Measurements from ENCODE around the gene GLIS1. TPM values are rescaled to one million over a fixed set of nuclear protein-coding genes. Genes with fewer than 3 reads are reported as not detected.

GLIS1 gene
- total and polyA plus RNA-seq, 2 donors (not counting 3 experiments of a cell fraction or from before 2014, with no cell fraction given) = not detected

DNA sequence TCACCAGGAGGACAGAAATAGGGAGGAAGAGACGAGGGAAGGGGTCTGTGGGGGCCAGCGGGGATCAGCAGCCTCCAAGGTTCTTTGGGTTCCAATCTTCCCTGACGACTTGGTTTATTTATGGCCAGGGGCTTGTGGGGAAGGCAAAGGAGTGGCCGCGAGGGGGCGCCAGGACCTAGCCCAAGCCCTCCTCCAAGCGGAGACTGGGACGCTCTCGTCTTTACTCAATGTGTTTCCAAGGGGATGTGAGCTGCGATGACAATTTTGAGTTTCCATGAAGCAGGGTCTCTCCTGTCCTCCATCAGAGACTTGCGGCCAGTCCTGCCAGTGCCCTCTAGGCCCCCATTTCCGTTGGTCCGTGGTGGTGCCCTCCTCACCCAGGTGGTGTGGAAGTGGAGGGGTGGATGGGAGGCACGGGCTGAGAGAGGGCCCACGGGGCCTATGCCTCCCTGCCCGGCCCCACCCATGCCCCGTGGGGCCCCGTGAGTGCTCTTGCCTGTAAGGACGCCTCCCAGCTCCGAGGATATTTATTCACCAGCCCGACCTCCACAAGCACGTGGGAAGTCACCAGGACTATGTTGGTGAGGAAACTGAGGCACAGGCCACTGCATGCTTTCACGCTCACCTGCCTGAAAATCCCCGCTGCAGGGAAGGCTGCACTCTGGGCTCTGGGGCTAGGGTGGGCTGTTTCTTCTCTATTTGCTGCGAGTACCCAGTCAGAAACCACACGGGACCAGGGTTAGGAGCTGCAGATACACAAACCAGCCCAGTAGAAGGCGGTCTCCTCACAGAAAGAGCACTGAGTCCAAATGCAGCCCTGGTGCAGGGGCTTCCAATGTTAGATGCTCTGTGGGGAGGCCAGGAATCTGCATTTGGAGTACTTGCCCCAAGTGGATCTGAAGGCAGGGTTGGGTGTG lies 253.2 kb downstream of the GLIS1 start:
- H2AFZ ChIP-seq (ENCODE audit: low read depth, low read length) = no peak overlapping the region
- no peaks in the 10 kb centered on the region for H3K9me3 ChIP-seq (replicated peaks; ENCODE audit: control insufficient read depth, insufficient read depth, low read length)

More for the DNA sequence above, 253.2 kb downstream of the GLIS1 start:
- no peak overlapping the region for H3K9ac ChIP-seq (replicated peaks; ENCODE audit: extremely low read depth, insufficient read depth, low read length)
- H3K4me2 ChIP-seq (ENCODE audit: insufficient read depth, low read length) = no peak overlapping the region
- no peaks in the 10 kb centered on the region for H3K9me1 ChIP-seq (replicated peaks; ENCODE audit: control insufficient read depth, extremely low read depth, insufficient read depth, low read length)
- H3K79me2 ChIP-seq (ENCODE audit: control insufficient read depth, insufficient read depth, low read length) = no peaks in the 10 kb centered on the region
- no peaks in the 10 kb centered on the region for H4K20me1 ChIP-seq (replicated peaks; ENCODE audit: control insufficient read depth, extremely low read depth, insufficient read depth, low read length)
- H3K4me3 ChIP-seq (replicated peaks in 1 of 3; ENCODE audit: insufficient read depth in 1 of 3, low read depth in 1 of 3, low read length in 3 of 3) = no peak overlapping the region
- no peaks in the 10 kb centered on the region for H3K36me3 ChIP-seq (ENCODE audit: control insufficient read depth in 2 of 2, extremely low read depth in 1 of 2, insufficient read depth in 2 of 2, low read length in 2 of 2)
- H3K27me3 ChIP-seq (ENCODE audit: control insufficient read depth in 2 of 2, insufficient read depth in 2 of 2, low read length in 2 of 2) = peaks cover 3 to 8% of the 10 kb centered on the region in 2 experiments
- intact Hi-C loops (cut with micrococcal nuclease) = loop anchor here (1.0 to 5.0 kb wide), 5 partner anchors 203 to 1325 kb away; no protein-coding TSS in a partner anchor
- no TSS peak for BruUV-seq (replicated peaks)
- POLR2A ChIA-PET = no interaction called here
- DNase-seq (ENCODE audit: low read depth, low spot score) (peak; percentile 63), FAIRE-seq (peak; percentile 78)
- H3K27ac ChIP-seq (ENCODE audit: insufficient read depth, low read depth, low read length) = no peak overlapping the region
- H3K4me1 ChIP-seq (ENCODE audit: control insufficient read depth, extremely low read depth, insufficient read depth, low read length) = no peaks in the 10 kb centered on the region
- CTCF ChIA-PET = interaction anchor here (0.6 to 4.7 kb wide), 22 partner anchors 13 to 1511 kb away, joined by 3 to 50 read pairs (median 4); no protein-coding TSS in a partner anchor
- dilution Hi-C loops (cut with MboI; ENCODE audit: extremely low pct_ligation_motif_present, low sequenced_read_pairs) = no loop called here
- TF ChIP-seq, protein P1, sequence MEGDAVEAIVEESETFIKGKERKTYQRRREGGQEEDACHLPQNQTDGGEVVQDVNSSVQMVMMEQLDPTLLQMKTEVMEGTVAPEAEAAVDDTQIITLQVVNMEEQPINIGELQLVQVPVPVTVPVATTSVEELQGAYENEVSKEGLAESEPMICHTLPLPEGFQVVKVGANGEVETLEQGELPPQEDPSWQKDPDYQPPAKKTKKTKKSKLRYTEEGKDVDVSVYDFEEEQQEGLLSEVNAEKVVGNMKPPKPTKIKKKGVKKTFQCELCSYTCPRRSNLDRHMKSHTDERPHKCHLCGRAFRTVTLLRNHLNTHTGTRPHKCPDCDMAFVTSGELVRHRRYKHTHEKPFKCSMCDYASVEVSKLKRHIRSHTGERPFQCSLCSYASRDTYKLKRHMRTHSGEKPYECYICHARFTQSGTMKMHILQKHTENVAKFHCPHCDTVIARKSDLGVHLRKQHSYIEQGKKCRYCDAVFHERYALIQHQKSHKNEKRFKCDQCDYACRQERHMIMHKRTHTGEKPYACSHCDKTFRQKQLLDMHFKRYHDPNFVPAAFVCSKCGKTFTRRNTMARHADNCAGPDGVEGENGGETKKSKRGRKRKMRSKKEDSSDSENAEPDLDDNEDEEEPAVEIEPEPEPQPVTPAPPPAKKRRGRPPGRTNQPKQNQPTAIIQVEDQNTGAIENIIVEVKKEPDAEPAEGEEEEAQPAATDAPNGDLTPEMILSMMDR (IDR thresholded peaks at IDR 0.05; ENCODE audit: extremely low read depth in 1 of 2, insufficient read depth in 1 of 2, low read depth in 1 of 2, low read length in 2 of 2) = peak; percentile 84 to 93
- TF ChIP-seq POLR2AphosphoS5 (IDR thresholded peaks at IDR 0.05; ENCODE audit: insufficient read depth, low read depth, low read length) = no peak
